Neural progenitor cell (in vitro differentiated cells): ENCODE measurements around the gene ISL2.

Experiments
- CTCF ChIP-seq: fragments of 200-600 bp; sonication (generic); IDR thresholded peaks from 2 replicates; pipeline ENCODE4 v1.5.1; 2017; ENCODE audit warnings: antibody characterized with exemption, mild to moderate bottlenecking
- EZH2 ChIP-seq: fragments of 200-600 bp; sonication (generic); IDR thresholded peaks from 2 replicates; pipeline ENCODE4 v1.6.1; 2017; ENCODE audit warnings: antibody characterized with exemption, mild to moderate bottlenecking, moderate library complexity

- TF ChIP-seq CTCF: no peak
- no peak for TF ChIP-seq EZH2
These were observed 15.0 kb upstream of the ISL2 start for GRCh38 chr15:76321602-76322001.
